ENCODE data around the gene KYNU.
"Not testable (repeated sequence)": the region's sequence is repeated elsewhere in the genome, so short reads cannot be mapped to it uniquely, and the experiment has no call there.

The KYNU gene

GRCh38 chr2:143034292-143035074 is 157.0 kb downstream of the KYNU start:
- peak; percentile 76 for DNase-seq

- no peak for DNase-seq
Measured at GRCh38 chr2:143051465-143051864, 174.0 kb downstream of the KYNU start.

GRCh38 chr2:143053437-143053836 is 176.0 kb downstream of the KYNU start:
- not testable (repeated sequence) for DNase-seq

- DNase-seq = no peak
Measured at GRCh38 chr2:143056550-143056949, 179.1 kb downstream of the KYNU start.

- no peak for DNase-seq
Measured at GRCh38 chr2:143058851-143059250, 181.4 kb downstream of the KYNU start.

- no peak for DNase-seq
Measured at GRCh38 chr2:143063612-143064200, 186.2 kb downstream of the KYNU start.

GRCh38 chr2:143068094-143068493 is 190.6 kb downstream of the KYNU start:
- no peak for DNase-seq

- DNase-seq = peak; percentile 2
Measured at GRCh38 chr2:143068509-143068908, 191.0 kb downstream of the KYNU start.

- DNase-seq = no peak
Measured at GRCh38 chr2:143070704-143071103, 193.2 kb downstream of the KYNU start.

GRCh38 chr2:143071185-143071876 is 193.9 kb downstream of the KYNU start:
- no peak for DNase-seq

GRCh38 chr2:143074913-143075312 is 197.4 kb downstream of the KYNU start:
- DNase-seq = not testable (repeated sequence)

GRCh38 chr2:143075711-143076110 is 198.2 kb downstream of the KYNU start:
- DNase-seq = no peak

GRCh38 chr2:143078104-143078503 is 200.6 kb downstream of the KYNU start:
- no peak for DNase-seq

- no peak for DNase-seq
Measured at GRCh38 chr2:143081616-143082015, 204.2 kb downstream of the KYNU start.

GRCh38 chr2:143083636-143084035 is 206.2 kb downstream of the KYNU start:
- no peak for DNase-seq

- DNase-seq = no peak
Measured at GRCh38 chr2:143084462-143084861, 207.0 kb downstream of the KYNU start.

GRCh38 chr2:143085125-143085784 is 207.8 kb downstream of the KYNU start:
- DNase-seq = no peak

- no peak for DNase-seq
Measured at GRCh38 chr2:143087033-143087432, 209.6 kb downstream of the KYNU start.

- DNase-seq = no peak
Measured at GRCh38 chr2:143088388-143088787, 210.9 kb downstream of the KYNU start.

- not testable (repeated sequence) for DNase-seq
Measured at GRCh38 chr2:143089520-143089919, 212.1 kb downstream of the KYNU start.
